ENCODE results near the gene CACNA1G.

CACNA1G gene

DNA sequence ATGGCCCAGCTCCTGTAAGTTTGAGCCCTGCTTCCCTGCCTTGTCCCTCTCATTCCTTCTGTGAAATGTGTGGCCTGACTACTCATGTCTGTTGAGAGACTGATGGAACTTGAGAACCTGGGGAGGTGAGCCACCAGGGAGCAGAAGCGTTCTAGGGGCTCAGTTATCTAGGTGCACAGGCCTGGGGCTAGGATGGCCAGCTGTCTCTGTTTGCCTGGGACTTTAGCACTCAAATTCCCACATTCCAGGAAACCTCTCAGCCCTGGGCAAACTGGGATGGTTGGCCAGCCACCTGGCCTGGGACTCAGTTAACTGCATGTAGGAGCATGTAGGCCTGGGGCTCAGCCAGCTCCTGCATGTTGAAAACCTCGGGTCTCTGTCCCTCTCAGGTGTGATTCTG is 37.3 kb upstream of the CACNA1G start:
- H4K91ac ChIP-seq (ENCODE audit: low read length), result no peak overlapping the region
- H2BK5ac ChIP-seq (ENCODE audit: low read depth, low read length, poor library complexity, severe bottlenecking), result no peak overlapping the region
- no peaks in the 10 kb centered on the region for H3K36me3 ChIP-seq (ENCODE audit: control insufficient read depth in 1 of 2, insufficient read depth in 2 of 2, low read depth in 1 of 2, low read length in 2 of 2)
- H3K4me2 ChIP-seq (ENCODE audit: low read length, poor library complexity, severe bottlenecking), result no peak overlapping the region
- H3K14ac ChIP-seq (ENCODE audit: low read length in 2 of 2), result no peak overlapping the region
- H3K9me3 ChIP-seq (ENCODE audit: control insufficient read depth, low read length), result no peaks in the 10 kb centered on the region
- 78% methylated on average over 2 of the region's 2 CpGs for WGBS
- H2AK5ac ChIP-seq (ENCODE audit: low read length, severe bottlenecking), result no peak overlapping the region
- no peak for DNase-seq
- no peak overlapping the region for H3K23ac ChIP-seq (ENCODE audit: low read length in 2 of 2)
- no peak overlapping the region for H3K18ac ChIP-seq (ENCODE audit: low read depth in 1 of 2, low read length in 2 of 2)
- H3K27ac ChIP-seq (ENCODE audit: low read length, poor library complexity, severe bottlenecking), result no peak overlapping the region
- H4K8ac ChIP-seq (ENCODE audit: low read length), result no peak overlapping the region
- no peak overlapping the region for H2BK12ac ChIP-seq (ENCODE audit: low read length in 2 of 2)
- no peak overlapping the region for H3K4me3 ChIP-seq (ENCODE audit: insufficient read depth in 1 of 2, low read depth in 1 of 2, low read length in 2 of 2)
- no peak overlapping the region for H3K9ac ChIP-seq (ENCODE audit: low read length)
- H3K4ac ChIP-seq (ENCODE audit: low read depth in 1 of 2, low read length in 2 of 2), result no peak overlapping the region
- H3K79me1 ChIP-seq (replicated peaks; ENCODE audit: low read length, poor library complexity, severe bottlenecking), result no peaks in the 10 kb centered on the region
- no peak overlapping the region for H2BK15ac ChIP-seq (ENCODE audit: low read depth, poor library complexity, severe bottlenecking)
- H2AFZ ChIP-seq (ENCODE audit: low read depth, low read length), result no peak overlapping the region
- no peak overlapping the region for H2BK120ac ChIP-seq (ENCODE audit: low read depth, low read length)
- H3K27me3 ChIP-seq (ENCODE audit: control insufficient read depth in 1 of 2, insufficient read depth in 1 of 2, low read length in 2 of 2), result peaks cover 0 to 20% of the 10 kb centered on the region in 2 experiments
- peaks cover 12% of the 10 kb centered on the region for H3K4me1 ChIP-seq (ENCODE audit: control insufficient read depth, insufficient read depth, low read depth, low read length)

DNA sequence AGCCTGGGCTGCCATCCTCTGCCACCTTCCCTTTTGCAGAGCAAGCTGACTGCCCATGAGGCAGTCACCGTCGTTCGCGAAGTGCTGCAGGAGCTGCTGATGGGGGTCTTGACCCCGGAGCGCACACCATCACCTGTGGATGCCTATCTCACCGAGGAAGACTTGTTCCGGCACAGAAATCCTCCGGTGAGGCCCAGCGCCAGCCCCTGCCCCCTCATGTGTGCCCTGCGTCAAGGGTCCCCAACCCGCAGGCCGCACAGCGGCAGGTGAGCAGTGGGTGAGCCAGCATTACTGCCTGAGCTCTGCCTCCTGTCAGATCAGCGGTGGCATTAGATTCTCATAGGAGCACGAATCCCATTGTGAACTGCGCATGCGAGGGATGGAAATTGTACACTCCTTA is 35.7 kb upstream of the CACNA1G start:
- Histone ChIP-seq H3K36me3 (ENCODE audit: control insufficient read depth in 1 of 2, insufficient read depth in 2 of 2, low read depth in 1 of 2, low read length in 2 of 2) (no peaks in the 10 kb centered on the region), H3K4me1 (ENCODE audit: control insufficient read depth, insufficient read depth, low read depth, low read length) (peaks cover 10% of the 10 kb centered on the region), H2BK120ac (ENCODE audit: low read depth, low read length) (no peak overlapping the region), H3K4ac (ENCODE audit: low read depth in 1 of 2, low read length in 2 of 2) (no peak overlapping the region), H2BK12ac (ENCODE audit: low read length in 2 of 2) (no peak overlapping the region), H2AFZ (ENCODE audit: low read depth, low read length) (no peak overlapping the region), H3K4me3 (ENCODE audit: insufficient read depth in 1 of 2, low read depth in 1 of 2, low read length in 2 of 2) (peak overlapping the region in 1 of 2 experiments; percentile 14), H3K18ac (ENCODE audit: low read depth in 1 of 2, low read length in 2 of 2) (no peak overlapping the region), H3K27ac (ENCODE audit: low read length, poor library complexity, severe bottlenecking) (no peak overlapping the region), H3K14ac (ENCODE audit: low read length in 2 of 2) (no peak overlapping the region), H4K91ac (ENCODE audit: low read length) (no peak overlapping the region), H4K8ac (ENCODE audit: low read length) (no peak overlapping the region), H3K9ac (ENCODE audit: low read length) (no peak overlapping the region), H2BK15ac (ENCODE audit: low read depth, poor library complexity, severe bottlenecking) (no peak overlapping the region), H3K23ac (ENCODE audit: low read length in 2 of 2) (no peak overlapping the region), H2AK5ac (ENCODE audit: low read length, severe bottlenecking) (no peak overlapping the region), H3K9me3 (ENCODE audit: control insufficient read depth, low read length) (no peaks in the 10 kb centered on the region), H2BK5ac (ENCODE audit: low read depth, low read length, poor library complexity, severe bottlenecking) (no peak overlapping the region), H3K27me3 (ENCODE audit: control insufficient read depth in 1 of 2, insufficient read depth in 1 of 2, low read length in 2 of 2) (peaks cover 6 to 32% of the 10 kb centered on the region in 2 experiments), H3K79me1 (replicated peaks; ENCODE audit: low read length, poor library complexity, severe bottlenecking) (no peaks in the 10 kb centered on the region), H3K4me2 (ENCODE audit: low read length, poor library complexity, severe bottlenecking) (no peak overlapping the region)
- no peak for DNase-seq
- WGBS, result 96% methylated on average over 18 of the region's 18 CpGs

DNA sequence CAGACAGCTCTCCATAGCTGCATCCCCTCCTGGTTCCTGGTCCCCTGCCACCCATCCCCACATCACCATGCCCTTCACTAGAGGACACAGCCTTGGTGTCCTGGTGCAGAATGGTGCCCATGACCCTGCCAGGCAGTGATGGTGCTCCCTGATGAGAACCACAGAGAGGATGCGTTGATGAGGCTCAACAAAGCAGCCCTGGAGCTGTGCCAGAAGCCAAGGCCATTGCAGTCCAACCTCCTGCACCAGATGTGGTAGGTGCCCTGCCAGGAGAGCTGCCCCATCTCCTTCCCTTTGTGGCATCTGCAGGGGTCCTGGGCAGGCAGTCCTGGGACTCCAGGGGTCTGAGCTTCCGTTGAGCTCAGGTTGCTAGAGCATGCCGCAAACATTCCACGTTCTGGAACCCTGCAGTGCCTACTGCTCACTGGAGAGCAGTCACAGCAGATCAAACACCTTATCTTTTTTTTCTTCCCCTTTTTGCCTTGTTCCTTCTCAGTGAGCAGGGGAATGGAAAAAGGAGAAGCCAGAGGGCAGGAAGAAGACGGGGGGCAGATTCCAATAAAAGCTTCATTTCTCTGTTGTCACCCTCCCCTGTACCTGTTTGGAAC is 33.3 kb upstream of the CACNA1G start:
- 60% methylated on average over 2 of the region's 5 CpGs for WGBS
- Histone ChIP-seq H2AFZ (ENCODE audit: low read depth, low read length) (no peak overlapping the region), H3K9me3 (ENCODE audit: control insufficient read depth, low read length) (no peaks in the 10 kb centered on the region), H3K4me2 (ENCODE audit: low read length, poor library complexity, severe bottlenecking) (no peak overlapping the region), H3K79me1 (replicated peaks; ENCODE audit: low read length, poor library complexity, severe bottlenecking) (no peaks in the 10 kb centered on the region), H2BK5ac (ENCODE audit: low read depth, low read length, poor library complexity, severe bottlenecking) (no peak overlapping the region), H3K36me3 (ENCODE audit: control insufficient read depth in 1 of 2, insufficient read depth in 2 of 2, low read depth in 1 of 2, low read length in 2 of 2) (no peaks in the 10 kb centered on the region), H2BK15ac (ENCODE audit: low read depth, poor library complexity, severe bottlenecking) (no peak overlapping the region), H3K27me3 (ENCODE audit: control insufficient read depth in 1 of 2, insufficient read depth in 1 of 2, low read length in 2 of 2) (peaks cover 19 to 54% of the 10 kb centered on the region in 2 experiments), H3K4ac (ENCODE audit: low read depth in 1 of 2, low read length in 2 of 2) (no peak overlapping the region), H3K4me1 (ENCODE audit: control insufficient read depth, insufficient read depth, low read depth, low read length) (peaks cover 12% of the 10 kb centered on the region), H4K91ac (ENCODE audit: low read length) (no peak overlapping the region), H2BK120ac (ENCODE audit: low read depth, low read length) (no peak overlapping the region), H3K18ac (ENCODE audit: low read depth in 1 of 2, low read length in 2 of 2) (no peak overlapping the region), H3K4me3 (ENCODE audit: insufficient read depth in 1 of 2, low read depth in 1 of 2, low read length in 2 of 2) (no peak overlapping the region), H4K8ac (ENCODE audit: low read length) (no peak overlapping the region), H2BK12ac (ENCODE audit: low read length in 2 of 2) (no peak overlapping the region), H3K23ac (ENCODE audit: low read length in 2 of 2) (no peak overlapping the region), H3K27ac (ENCODE audit: low read length, poor library complexity, severe bottlenecking) (no peak overlapping the region), H3K14ac (ENCODE audit: low read length in 2 of 2) (no peak overlapping the region), H2AK5ac (ENCODE audit: low read length, severe bottlenecking) (no peak overlapping the region), H3K9ac (ENCODE audit: low read length) (no peak overlapping the region)
- no peak for DNase-seq

DNA sequence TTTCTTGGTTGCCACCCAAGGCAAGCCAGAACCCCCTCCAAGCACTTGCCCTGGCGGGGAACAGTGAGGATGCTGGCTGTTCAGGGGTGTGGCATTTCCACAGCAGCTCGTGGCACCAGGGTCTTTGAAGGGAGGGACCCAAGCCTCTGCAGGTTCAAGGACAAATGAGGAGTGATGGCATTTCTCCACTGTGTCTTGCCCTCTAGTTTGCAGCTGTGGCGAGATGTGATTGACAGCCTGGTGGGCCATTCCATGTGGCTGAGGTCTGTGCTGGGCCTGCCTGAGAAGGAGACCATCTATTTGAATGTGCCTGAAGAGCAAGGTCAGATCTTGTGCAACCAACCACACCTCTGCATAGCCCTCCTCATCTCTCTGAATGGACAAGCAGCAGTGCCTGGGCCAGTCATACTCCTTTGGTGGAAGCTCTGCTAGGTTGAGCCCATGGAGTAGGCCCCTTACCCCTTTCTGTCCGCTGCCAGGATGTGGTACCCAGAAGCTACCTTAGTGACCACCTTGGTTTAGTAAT is 32.5 kb upstream of the CACNA1G start:
- Histone ChIP-seq H3K36me3 (ENCODE audit: control insufficient read depth in 1 of 2, insufficient read depth in 2 of 2, low read depth in 1 of 2, low read length in 2 of 2) (no peaks in the 10 kb centered on the region), H2BK15ac (ENCODE audit: low read depth, poor library complexity, severe bottlenecking) (no peak overlapping the region), H3K4me3 (ENCODE audit: insufficient read depth in 1 of 2, low read depth in 1 of 2, low read length in 2 of 2) (no peak overlapping the region), H3K4ac (ENCODE audit: low read depth in 1 of 2, low read length in 2 of 2) (no peak overlapping the region), H3K27me3 (ENCODE audit: control insufficient read depth in 1 of 2, insufficient read depth in 1 of 2, low read length in 2 of 2) (peaks cover 27 to 62% of the 10 kb centered on the region in 2 experiments), H3K27ac (ENCODE audit: low read length, poor library complexity, severe bottlenecking) (no peak overlapping the region), H3K4me1 (ENCODE audit: control insufficient read depth, insufficient read depth, low read depth, low read length) (peaks cover 19% of the 10 kb centered on the region), H4K91ac (ENCODE audit: low read length) (no peak overlapping the region), H2BK5ac (ENCODE audit: low read depth, low read length, poor library complexity, severe bottlenecking) (no peak overlapping the region), H3K9ac (ENCODE audit: low read length) (no peak overlapping the region), H3K79me1 (replicated peaks; ENCODE audit: low read length, poor library complexity, severe bottlenecking) (no peaks in the 10 kb centered on the region), H2BK120ac (ENCODE audit: low read depth, low read length) (no peak overlapping the region), H3K4me2 (ENCODE audit: low read length, poor library complexity, severe bottlenecking) (no peak overlapping the region), H3K18ac (ENCODE audit: low read depth in 1 of 2, low read length in 2 of 2) (no peak overlapping the region), H2BK12ac (ENCODE audit: low read length in 2 of 2) (no peak overlapping the region), H3K9me3 (ENCODE audit: control insufficient read depth, low read length) (no peaks in the 10 kb centered on the region), H2AK5ac (ENCODE audit: low read length, severe bottlenecking) (no peak overlapping the region), H2AFZ (ENCODE audit: low read depth, low read length) (no peak overlapping the region), H4K8ac (ENCODE audit: low read length) (no peak overlapping the region), H3K23ac (ENCODE audit: low read length in 2 of 2) (no peak overlapping the region), H3K14ac (ENCODE audit: low read length in 2 of 2) (no peak overlapping the region)
- 67% methylated on average over 4 of the region's 4 CpGs for WGBS
- DNase-seq, result no peak
